SK-N-SH (cell line): ENCODE data around the gene HCST. TPM values are rescaled to one million over a fixed set of nuclear protein-coding genes. Genes with fewer than 3 reads are reported as not detected.
"Not testable (repeated sequence)": the region's sequence is repeated elsewhere in the genome, so short reads cannot be mapped to it uniquely, and the experiment has no call there.

Experiments
- CTCF ChIA-PET: fragments of 300-600, 350-600 bp; formaldehyde crosslinking; extraction: SDS; loops from one replicate; lab custom pipeline; 2021; lab: Yijun Ruan, JAX
- POLR2A ChIA-PET: fragments of 350-600 bp; sonication (Branson Sonifier 250); formaldehyde crosslinking; extraction: SDS; loops from one replicate; lab custom pipeline; 2020; ENCODE audit warnings: antibody characterized with exemption, inconsistent platforms; lab: Yijun Ruan, JAX
- DNase-seq: peaks from one replicate; pipeline ENCODE4 v3.0.0; 2012
- H2AFZ ChIP-seq: fragments of 200-600 bp; sonication (generic); 2 replicates; pipeline ENCODE4 v1.8.1; 2016; ENCODE audit warnings: antibody characterized with exemption, mild to moderate bottlenecking, low read depth
- H3F3A ChIP-seq: fragments of 200-600 bp; sonication (generic); replicated peaks from 2 replicates; pipeline ENCODE3; 2016; ENCODE audit warnings: antibody characterized with exemption, mild to moderate bottlenecking; ENCODE audit not compliant: insufficient read depth
- H3K27ac ChIP-seq, 2 experiments: fragments of 200-500 bp in 1 of 2; fragments of 200-600 bp in 1 of 2; sonication (Bioruptor generic) in 1 of 2; sonication (generic), shearing (Covaris generic) in 1 of 2; 2 replicates each; pipeline versions ENCODE4 v1.5.1 to v1.6.1; 2014 to 2016; ENCODE audit warnings: low read depth in 2 of 2, inconsistent platforms in 1 of 2, low read length in 1 of 2, mild to moderate bottlenecking in 1 of 2, mixed read lengths in 1 of 2
- H3K27me3 ChIP-seq: fragments of 200-600 bp; sonication (generic), shearing (Covaris generic); 2 replicates; pipeline ENCODE4 v1.6.1; 2016; ENCODE audit warnings: mixed run types; ENCODE audit not compliant: insufficient read depth
- H3K36me3 ChIP-seq, 2 experiments: fragments of 200-500 bp in 1 of 2; fragments of 200-600 bp in 1 of 2; sonication (Bioruptor generic) in 1 of 2; sonication (generic) in 1 of 2; replicated peaks in 1 of 2; 2 replicates each; pipeline versions ENCODE3 to v1.5.1; 2014 to 2016; ENCODE audit warnings: low read length in 1 of 2, mild to moderate bottlenecking in 1 of 2; ENCODE audit not compliant: insufficient read depth in 2 of 2, control insufficient read depth in 1 of 2
- H3K4me1 ChIP-seq, 2 experiments: fragments of 200-500 bp in 1 of 2; fragments of 200-600 bp in 1 of 2; sonication (Bioruptor generic) in 1 of 2; sonication (generic), shearing (Covaris generic) in 1 of 2; 2 replicates each; pipeline versions ENCODE4 v1.5.1 to v1.6.1; 2014 to 2016; ENCODE audit warnings: low read depth in 1 of 2, low read length in 1 of 2, mixed run types in 1 of 2; ENCODE audit not compliant: insufficient read depth in 2 of 2, control insufficient read depth in 1 of 2
- H3K4me2 ChIP-seq: fragments of 200-600 bp; sonication (generic), shearing (Covaris generic); 2 replicates; pipeline ENCODE4 v1.6.1; 2017; ENCODE audit warnings: mixed run types
- H3K4me3 ChIP-seq, 2 experiments: fragments of 200-500 bp in 1 of 2; fragments of 200-600 bp in 1 of 2; sonication (Bioruptor generic) in 1 of 2; sonication (generic), shearing (Covaris generic) in 1 of 2; 2 replicates each; pipeline versions ENCODE4 v1.5.1 to v1.8.1; 2014 to 2016; ENCODE audit warnings: low read depth in 2 of 2, inconsistent platforms in 1 of 2, low read length in 1 of 2, mild to moderate bottlenecking in 1 of 2, mixed read lengths in 1 of 2, moderate library complexity in 1 of 2
- H3K79me2 ChIP-seq: fragments of 200-600 bp; sonication (generic); 2 replicates; pipeline ENCODE4 v1.8.1; 2017; ENCODE audit warnings: mild to moderate bottlenecking; ENCODE audit not compliant: insufficient read depth
- H3K9ac ChIP-seq: fragments of 200-600 bp; sonication (generic); 2 replicates; pipeline ENCODE4 v1.6.1; 2017; ENCODE audit warnings: mixed run types
- H3K9me2 ChIP-seq: fragments of 200-600 bp; sonication (generic); 2 replicates; pipeline ENCODE4 v1.6.1; 2017; ENCODE audit warnings: mixed run types
- H3K9me3 ChIP-seq: fragments of 200-600 bp; sonication (generic); 2 replicates; pipeline ENCODE4 v1.6.1; 2017; ENCODE audit warnings: mixed run types, mild to moderate bottlenecking, moderate library complexity
- H4K20me1 ChIP-seq: fragments of 200-600 bp; sonication (generic); 2 replicates; pipeline ENCODE4 v1.6.1; 2017; ENCODE audit warnings: mild to moderate bottlenecking, mixed run types; ENCODE audit not compliant: insufficient read depth
- CHD2 ChIP-seq: fragments of 150-350 bp; IDR thresholded peaks from 2 replicates; pipeline ENCODE4 v1.6.1; 2018; ENCODE audit warnings: low read length; ENCODE audit not compliant: partially characterized antibody
- EP300 ChIP-seq, 2 experiments: IDR thresholded peaks; 2 replicates each; pipeline versions ENCODE4 v1.4.0 to v1.6.1; 2012; ENCODE audit warnings: borderline replicate concordance in 1 of 2, low read depth in 1 of 2, low read length in 1 of 2
- EZH2phosphoT487 ChIP-seq: fragments of 200-600 bp; sonication (generic); IDR thresholded peaks from 2 replicates; pipeline ENCODE4 v1.6.1; 2017; ENCODE audit warnings: low read depth, mixed run types, mild to moderate bottlenecking, antibody characterized with exemption, moderate library complexity, borderline replicate concordance
- FOSL2 ChIP-seq: IDR thresholded peaks from 2 replicates; pipeline ENCODE4 v1.4.0; 2012; ENCODE audit warnings: low read depth, mild to moderate bottlenecking, moderate library complexity, borderline replicate concordance
- FOXM1 ChIP-seq: IDR thresholded peaks from 2 replicates; pipeline ENCODE4 v1.4.0; 2012; ENCODE audit warnings: low read depth, mild to moderate bottlenecking
- JUND ChIP-seq: IDR thresholded peaks from 2 replicates; pipeline ENCODE4 v1.4.0; 2012
- NFIC ChIP-seq: IDR thresholded peaks from 2 replicates; pipeline ENCODE4 v1.4.0; 2012; ENCODE audit warnings: borderline replicate concordance
- POLR2AphosphoS5 ChIP-seq: IDR thresholded peaks from 2 replicates; pipeline ENCODE4 v1.6.1; 2012; ENCODE audit warnings: low read depth, low read length
- RCOR1 ChIP-seq: fragments of 150-350 bp; IDR thresholded peaks from 2 replicates; pipeline ENCODE4 v1.6.1; 2017; ENCODE audit warnings: antibody characterized with exemption, low read length
- RFX5 ChIP-seq: IDR thresholded peaks from 2 replicates; pipeline ENCODE4 v1.6.1; 2012; ENCODE audit warnings: mild to moderate bottlenecking, improper control_type of control experiment, low read length
- RXRA ChIP-seq: IDR thresholded peaks from 2 replicates; pipeline ENCODE4 v1.4.0; 2012; ENCODE audit warnings: low read depth, mild to moderate bottlenecking, borderline replicate concordance
- SIN3A ChIP-seq: IDR thresholded peaks from 2 replicates; pipeline ENCODE4 v1.6.1; 2012; ENCODE audit warnings: low read depth, mild to moderate bottlenecking, low read length, moderate library complexity, borderline replicate concordance
- TEAD4 ChIP-seq: IDR thresholded peaks from 2 replicates; pipeline ENCODE4 v1.4.0; 2012; ENCODE audit warnings: mild to moderate bottlenecking, borderline replicate concordance; ENCODE audit not compliant: insufficient read depth
- WGBS: methylation state at CpG from one replicate; pipeline ENCODE4 v1.1.6; 2017; ENCODE audit warnings: low lambda C conversion rate; 5-methylcytosine and 5-hydroxymethylcytosine counted together
- polyA plus RNA-seq, 3 experiments: library from polyadenylated mRNA; depleted of rRNA; stranded (reverse); fragments of >200 nt; gene quantifications; 2 replicates each; pipeline ENCODE4 v1.2.3, GENCODE V29; 2012
- TF ChIP-seq, protein P1 (sequence below): fragments of 150-350 bp; IDR thresholded peaks from 2 replicates; pipeline ENCODE4 v1.6.1; 2017; ENCODE audit warnings: antibody characterized with exemption, low read length, low read depth, borderline replicate concordance
- TF ChIP-seq, protein P2 (sequence below): IDR thresholded peaks from 2 replicates; pipeline ENCODE4 v1.6.1; 2012; ENCODE audit warnings: mild to moderate bottlenecking, low read depth, low read length, moderate library complexity
- TF ChIP-seq, protein P3 (sequence below): IDR thresholded peaks from 2 replicates; pipeline ENCODE4 v1.4.0; 2012; ENCODE audit warnings: low read depth, borderline replicate concordance
- TF ChIP-seq, protein P4 (sequence below): fragments of 200-600 bp; sonication (generic); IDR thresholded peaks from 2 replicates; pipeline ENCODE4 v1.6.1; 2017; ENCODE audit warnings: antibody characterized with exemption, mild to moderate bottlenecking, moderate library complexity
- TF ChIP-seq, protein P5 (sequence below): IDR thresholded peaks from 2 replicates; pipeline ENCODE4; 2012

Gene HCST
- polyA plus RNA-seq, 1 of the 3 experiments (the other 2 are of a cell fraction): 0.59 TPM

DNA sequence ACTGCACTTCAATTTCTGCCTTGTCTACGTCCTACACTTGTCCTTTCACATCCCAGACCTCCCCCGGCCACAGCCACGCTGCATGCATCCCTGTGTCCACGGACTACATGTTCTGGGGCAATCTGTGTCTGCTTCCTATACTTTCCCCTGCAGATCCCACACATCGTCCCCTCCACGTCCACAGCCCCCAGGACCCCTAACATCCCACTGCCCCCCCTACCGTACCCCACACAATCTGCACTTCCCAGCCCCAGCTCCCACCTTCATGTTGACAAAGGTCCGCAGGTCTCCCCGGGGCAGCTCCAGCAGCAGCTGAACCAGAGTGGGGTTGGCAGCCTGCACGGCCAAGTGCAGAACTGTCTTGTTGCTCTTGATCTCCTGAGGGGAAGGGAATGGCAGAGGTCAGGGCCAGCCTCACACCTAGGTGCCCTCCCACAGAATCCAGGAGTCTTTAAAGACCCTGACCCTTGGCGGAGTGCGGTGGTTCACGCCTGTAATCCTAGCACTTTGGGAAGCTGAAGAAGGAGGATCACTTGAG, 12.1 kb upstream of the HCST start:
- no peak overlapping the region for H3K4me3 ChIP-seq
- H3K27ac ChIP-seq: no peak overlapping the region
- DNase-seq: no peak
- no peak overlapping the region for H2AFZ ChIP-seq
- ChIA-PET CTCF (interaction anchor here (0.6 to 4.6 kb wide), 3 partner anchors 8 to 42 kb away, joined by 3 to 21 read pairs (median 3); no protein-coding TSS in a partner anchor), POLR2A (no interaction called here)
- H3K36me3 ChIP-seq: peaks cover 8 to 12% of the 10 kb centered on the region in 2 experiments
- H3K27me3 ChIP-seq: no peaks in the 10 kb centered on the region
- no peaks in the 10 kb centered on the region for H4K20me1 ChIP-seq
- H3K4me1 ChIP-seq: no peaks in the 10 kb centered on the region
- H3K4me2 ChIP-seq: no peak overlapping the region
- no peaks in the 10 kb centered on the region for H3K9me3 ChIP-seq
- TF ChIP-seq RFX5 (no peak), SIN3A (no peak), TEAD4 (no peak), NFIC (no peak), EZH2phosphoT487 (no peak), CHD2 (no peak), EP300 (IDR thresholded peaks at IDR 0.05; ENCODE audit: borderline replicate concordance in 1 of 2, low read depth in 1 of 2, low read length in 1 of 2) (no peak), FOXM1 (no peak), JUND (no peak), POLR2AphosphoS5 (no peak), RXRA (no peak), FOSL2 (no peak), RCOR1 (no peak)
- TF ChIP-seq, protein P1, sequence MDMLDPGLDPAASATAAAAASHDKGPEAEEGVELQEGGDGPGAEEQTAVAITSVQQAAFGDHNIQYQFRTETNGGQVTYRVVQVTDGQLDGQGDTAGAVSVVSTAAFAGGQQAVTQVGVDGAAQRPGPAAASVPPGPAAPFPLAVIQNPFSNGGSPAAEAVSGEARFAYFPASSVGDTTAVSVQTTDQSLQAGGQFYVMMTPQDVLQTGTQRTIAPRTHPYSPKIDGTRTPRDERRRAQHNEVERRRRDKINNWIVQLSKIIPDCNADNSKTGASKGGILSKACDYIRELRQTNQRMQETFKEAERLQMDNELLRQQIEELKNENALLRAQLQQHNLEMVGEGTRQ: no peak
- TF ChIP-seq, protein P2, sequence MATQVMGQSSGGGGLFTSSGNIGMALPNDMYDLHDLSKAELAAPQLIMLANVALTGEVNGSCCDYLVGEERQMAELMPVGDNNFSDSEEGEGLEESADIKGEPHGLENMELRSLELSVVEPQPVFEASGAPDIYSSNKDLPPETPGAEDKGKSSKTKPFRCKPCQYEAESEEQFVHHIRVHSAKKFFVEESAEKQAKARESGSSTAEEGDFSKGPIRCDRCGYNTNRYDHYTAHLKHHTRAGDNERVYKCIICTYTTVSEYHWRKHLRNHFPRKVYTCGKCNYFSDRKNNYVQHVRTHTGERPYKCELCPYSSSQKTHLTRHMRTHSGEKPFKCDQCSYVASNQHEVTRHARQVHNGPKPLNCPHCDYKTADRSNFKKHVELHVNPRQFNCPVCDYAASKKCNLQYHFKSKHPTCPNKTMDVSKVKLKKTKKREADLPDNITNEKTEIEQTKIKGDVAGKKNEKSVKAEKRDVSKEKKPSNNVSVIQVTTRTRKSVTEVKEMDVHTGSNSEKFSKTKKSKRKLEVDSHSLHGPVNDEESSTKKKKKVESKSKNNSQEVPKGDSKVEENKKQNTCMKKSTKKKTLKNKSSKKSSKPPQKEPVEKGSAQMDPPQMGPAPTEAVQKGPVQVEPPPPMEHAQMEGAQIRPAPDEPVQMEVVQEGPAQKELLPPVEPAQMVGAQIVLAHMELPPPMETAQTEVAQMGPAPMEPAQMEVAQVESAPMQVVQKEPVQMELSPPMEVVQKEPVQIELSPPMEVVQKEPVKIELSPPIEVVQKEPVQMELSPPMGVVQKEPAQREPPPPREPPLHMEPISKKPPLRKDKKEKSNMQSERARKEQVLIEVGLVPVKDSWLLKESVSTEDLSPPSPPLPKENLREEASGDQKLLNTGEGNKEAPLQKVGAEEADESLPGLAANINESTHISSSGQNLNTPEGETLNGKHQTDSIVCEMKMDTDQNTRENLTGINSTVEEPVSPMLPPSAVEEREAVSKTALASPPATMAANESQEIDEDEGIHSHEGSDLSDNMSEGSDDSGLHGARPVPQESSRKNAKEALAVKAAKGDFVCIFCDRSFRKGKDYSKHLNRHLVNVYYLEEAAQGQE: no peak
- TF ChIP-seq, protein P3, sequence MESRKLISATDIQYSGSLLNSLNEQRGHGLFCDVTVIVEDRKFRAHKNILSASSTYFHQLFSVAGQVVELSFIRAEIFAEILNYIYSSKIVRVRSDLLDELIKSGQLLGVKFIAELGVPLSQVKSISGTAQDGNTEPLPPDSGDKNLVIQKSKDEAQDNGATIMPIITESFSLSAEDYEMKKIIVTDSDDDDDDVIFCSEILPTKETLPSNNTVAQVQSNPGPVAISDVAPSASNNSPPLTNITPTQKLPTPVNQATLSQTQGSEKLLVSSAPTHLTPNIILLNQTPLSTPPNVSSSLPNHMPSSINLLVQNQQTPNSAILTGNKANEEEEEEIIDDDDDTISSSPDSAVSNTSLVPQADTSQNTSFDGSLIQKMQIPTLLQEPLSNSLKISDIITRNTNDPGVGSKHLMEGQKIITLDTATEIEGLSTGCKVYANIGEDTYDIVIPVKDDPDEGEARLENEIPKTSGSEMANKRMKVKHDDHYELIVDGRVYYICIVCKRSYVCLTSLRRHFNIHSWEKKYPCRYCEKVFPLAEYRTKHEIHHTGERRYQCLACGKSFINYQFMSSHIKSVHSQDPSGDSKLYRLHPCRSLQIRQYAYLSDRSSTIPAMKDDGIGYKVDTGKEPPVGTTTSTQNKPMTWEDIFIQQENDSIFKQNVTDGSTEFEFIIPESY: no peak
- TF ChIP-seq, protein P4, sequence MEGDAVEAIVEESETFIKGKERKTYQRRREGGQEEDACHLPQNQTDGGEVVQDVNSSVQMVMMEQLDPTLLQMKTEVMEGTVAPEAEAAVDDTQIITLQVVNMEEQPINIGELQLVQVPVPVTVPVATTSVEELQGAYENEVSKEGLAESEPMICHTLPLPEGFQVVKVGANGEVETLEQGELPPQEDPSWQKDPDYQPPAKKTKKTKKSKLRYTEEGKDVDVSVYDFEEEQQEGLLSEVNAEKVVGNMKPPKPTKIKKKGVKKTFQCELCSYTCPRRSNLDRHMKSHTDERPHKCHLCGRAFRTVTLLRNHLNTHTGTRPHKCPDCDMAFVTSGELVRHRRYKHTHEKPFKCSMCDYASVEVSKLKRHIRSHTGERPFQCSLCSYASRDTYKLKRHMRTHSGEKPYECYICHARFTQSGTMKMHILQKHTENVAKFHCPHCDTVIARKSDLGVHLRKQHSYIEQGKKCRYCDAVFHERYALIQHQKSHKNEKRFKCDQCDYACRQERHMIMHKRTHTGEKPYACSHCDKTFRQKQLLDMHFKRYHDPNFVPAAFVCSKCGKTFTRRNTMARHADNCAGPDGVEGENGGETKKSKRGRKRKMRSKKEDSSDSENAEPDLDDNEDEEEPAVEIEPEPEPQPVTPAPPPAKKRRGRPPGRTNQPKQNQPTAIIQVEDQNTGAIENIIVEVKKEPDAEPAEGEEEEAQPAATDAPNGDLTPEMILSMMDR: no peak
- TF ChIP-seq, protein P5, sequence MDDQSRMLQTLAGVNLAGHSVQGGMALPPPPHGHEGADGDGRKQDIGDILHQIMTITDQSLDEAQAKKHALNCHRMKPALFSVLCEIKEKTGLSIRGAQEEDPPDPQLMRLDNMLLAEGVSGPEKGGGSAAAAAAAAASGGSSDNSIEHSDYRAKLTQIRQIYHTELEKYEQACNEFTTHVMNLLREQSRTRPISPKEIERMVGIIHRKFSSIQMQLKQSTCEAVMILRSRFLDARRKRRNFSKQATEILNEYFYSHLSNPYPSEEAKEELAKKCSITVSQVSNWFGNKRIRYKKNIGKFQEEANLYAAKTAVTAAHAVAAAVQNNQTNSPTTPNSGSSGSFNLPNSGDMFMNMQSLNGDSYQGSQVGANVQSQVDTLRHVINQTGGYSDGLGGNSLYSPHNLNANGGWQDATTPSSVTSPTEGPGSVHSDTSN: no peak
- H3K9me2 ChIP-seq: no peaks in the 10 kb centered on the region
- H3K79me2 ChIP-seq: no peaks in the 10 kb centered on the region
- no peak overlapping the region for H3K9ac ChIP-seq
- H3F3A ChIP-seq: no peaks in the 10 kb centered on the region
- WGBS: 96% methylated on average over 13 of the region's 13 CpGs

DNA sequence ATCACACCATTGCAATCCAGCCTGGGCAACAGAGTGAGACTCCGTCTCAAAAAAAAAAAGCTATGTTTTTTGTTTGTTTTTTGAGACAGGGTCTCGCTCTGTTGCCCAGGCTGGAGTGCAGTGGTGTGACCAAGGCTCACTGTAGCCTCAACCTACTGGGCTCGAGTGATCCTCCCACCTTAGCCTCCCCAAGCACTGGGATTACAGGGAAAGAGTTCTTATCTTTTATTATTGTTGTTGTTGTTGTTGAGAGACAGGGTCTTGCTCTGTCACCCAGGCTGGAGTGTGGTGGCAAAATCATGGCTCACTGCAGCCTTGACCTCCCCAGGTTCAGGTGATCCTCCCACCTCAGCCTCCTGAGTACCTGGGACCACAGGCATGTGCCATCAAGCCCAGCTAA, 10.5 kb upstream of the HCST start:
- H4K20me1 ChIP-seq, H3K4me3 ChIP-seq, H3K9me3 ChIP-seq, POLR2A ChIA-PET, H3K9ac ChIP-seq, H2AFZ ChIP-seq, DNase-seq, H3K27me3 ChIP-seq, H3K79me2 ChIP-seq, H3K27ac ChIP-seq, H3K4me2 ChIP-seq, H3K9me2 ChIP-seq, H3F3A ChIP-seq, H3K4me1 ChIP-seq: not testable (repeated sequence)
- 95% methylated on average over 3 of the region's 3 CpGs for WGBS
- H3K36me3 ChIP-seq: peaks cover 8 to 14% of the 10 kb centered on the region in 2 experiments
- CTCF ChIA-PET: interaction anchor here (4.6 kb wide), 1 partner anchor 10 kb away, joined by 21 read pairs; no protein-coding TSS in a partner anchor
